Fibroblast of mammary gland (primary cell): ENCODE measurements around the gene SUSD5.

ENCODE experiments used
- DNase-seq: peaks from one replicate; pipeline ENCODE4 v3.0.0-alpha.2; 2010; ENCODE audit warnings: low read depth
- H3K4me3 ChIP-seq: 2 replicates; pipeline ENCODE4 v1.5.1; 2011; ENCODE audit warnings: low read depth, mild to moderate bottlenecking, low read length, moderate library complexity; ENCODE audit not compliant: control insufficient read depth
- CTCF ChIP-seq: conservative IDR thresholded peaks from 2 replicates; pipeline ENCODE4 v1.5.1; 2011; ENCODE audit warnings: low read depth, low read length, inconsistent platforms; ENCODE audit not compliant: control insufficient read depth, insufficient read depth

Gene SUSD5

GRCh38 chr3:33218446-33219174 is at the start of gene SUSD5:
SUSD5 (minus strand) TSS chr3:33218810; CDS start chr3:33218797, 13 bp downstream.
- DNase-seq = peak; percentile 25
- H3K4me3 ChIP-seq = peak within 1 kb of the TSS; percentile 23
- TF ChIP-seq CTCF = no peak

DNA sequence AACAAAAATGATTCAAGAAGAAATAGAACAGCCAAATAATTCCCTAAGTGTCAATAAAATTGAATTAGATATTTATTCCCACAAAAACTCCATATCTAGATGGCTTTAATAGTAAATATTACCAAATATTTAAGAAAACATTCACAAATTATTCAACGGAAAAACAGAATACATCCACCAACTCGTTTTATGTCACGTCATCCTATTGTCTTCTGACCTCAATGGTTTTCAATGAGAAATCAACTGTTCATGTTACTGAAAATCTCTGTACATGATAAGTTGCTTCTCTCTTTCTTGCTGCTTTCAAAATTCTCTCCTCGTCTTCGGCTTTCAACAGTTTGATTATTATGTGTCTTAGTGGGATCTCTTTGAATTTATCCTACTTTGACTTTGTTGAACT is 41.5 kb upstream of the SUSD5 start:
- no peak overlapping the region for H3K4me3 ChIP-seq
- no peak for DNase-seq
- no peak for TF ChIP-seq CTCF

GRCh38 chr3:33256249-33256648 is 37.6 kb upstream of the SUSD5 start:
- TF ChIP-seq CTCF = no peak
- H3K4me3 ChIP-seq = no peak overlapping the region
- DNase-seq = no peak

DNA sequence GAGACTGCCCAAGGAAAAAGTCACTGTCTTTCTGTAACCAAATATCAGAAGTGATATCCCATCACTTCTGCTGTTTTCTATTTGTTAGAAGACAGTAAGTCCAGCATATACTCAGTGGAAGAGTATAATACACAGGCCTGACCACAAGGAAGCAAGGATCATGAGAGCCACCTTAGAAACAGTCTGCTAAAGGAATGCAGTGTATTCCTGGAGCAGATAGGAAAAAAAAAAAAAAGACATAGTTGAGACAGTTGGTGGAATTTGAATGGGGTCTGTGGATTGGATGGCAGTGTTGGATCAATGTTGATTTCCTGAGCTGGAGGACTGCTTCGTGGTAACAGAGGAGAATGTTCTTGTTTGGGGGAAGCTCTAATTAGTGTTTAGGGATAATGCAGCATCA is 32.1 kb upstream of the SUSD5 start:
- no peak overlapping the region for H3K4me3 ChIP-seq
- TF ChIP-seq CTCF = no peak
- DNase-seq = no peak

GRCh38 chr3:33246786-33247185 is 28.2 kb upstream of the SUSD5 start:
- TF ChIP-seq CTCF = no peak
- H3K4me3 ChIP-seq = no peak overlapping the region
- no peak for DNase-seq

DNA sequence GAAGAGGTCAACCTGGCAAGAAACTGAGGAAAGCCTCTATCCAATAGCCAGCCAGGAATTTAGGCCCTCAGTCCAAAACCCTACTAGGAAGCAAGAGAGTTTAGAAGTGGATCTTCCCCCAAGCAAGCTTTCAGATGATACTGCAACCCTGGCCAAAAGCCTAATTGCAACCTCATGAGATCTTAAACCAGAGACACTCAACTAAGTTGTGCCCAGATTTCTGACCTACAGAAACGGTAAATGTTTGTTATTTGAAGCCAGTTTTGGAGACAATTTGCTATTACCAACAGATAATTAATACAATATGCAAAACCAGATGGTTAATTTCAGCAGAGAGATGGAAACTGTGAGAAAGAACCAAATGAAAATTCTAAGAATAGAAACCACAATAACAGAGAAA is 21.7 kb upstream of the SUSD5 start:
- DNase-seq = no peak
- no peak for TF ChIP-seq CTCF
- H3K4me3 ChIP-seq = no peak overlapping the region

- no peak overlapping the region for H3K4me3 ChIP-seq
- TF ChIP-seq CTCF = no peak
- DNase-seq = no peak
These were observed 20.3 kb upstream of the SUSD5 start for GRCh38 chr3:33238923-33239322.
